NCI-H2196 treated with DMSO at 0.1 percent for 48 hours (cell line): ENCODE results near the gene MYBBP1A.
"Not testable (repeated sequence)": the region's sequence is repeated elsewhere in the genome, so short reads cannot be mapped to it uniquely, and the experiment has no call there.

Source experiments
- DNase-seq: peaks from one replicate; lab custom pipeline; 2025; ENCODE audit not compliant: unreplicated experiment; lab: John Stamatoyannopoulos, UW

MYBBP1A gene

GRCh38 chr17:4588898-4589625, 33.9 kb upstream of the MYBBP1A start:
- DNase-seq = no peak

- DNase-seq = no peak
Measured at GRCh38 chr17:4588391-4588790, 33.2 kb upstream of the MYBBP1A start.

- DNase-seq = no peak
Measured at GRCh38 chr17:4587803-4588202, 32.6 kb upstream of the MYBBP1A start.

DNA sequence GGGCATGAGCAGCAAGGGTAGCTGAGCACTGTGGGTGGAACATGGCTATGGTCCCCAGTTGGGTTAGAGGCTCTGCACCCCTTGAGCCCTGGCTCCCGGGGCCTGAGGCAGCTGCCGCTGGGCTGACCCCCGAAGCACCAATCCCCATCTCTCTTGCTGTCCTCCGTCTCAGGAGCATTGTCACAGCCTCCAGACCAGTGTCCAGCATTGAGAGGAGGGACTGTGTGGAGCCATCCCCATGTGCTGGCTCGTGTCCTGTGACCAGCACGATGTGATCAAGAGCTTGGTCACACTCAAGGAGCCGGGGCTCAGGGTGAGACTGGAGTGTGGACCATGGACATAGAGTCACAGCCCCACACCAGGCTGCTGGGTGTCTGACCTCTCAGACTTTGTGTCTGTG, 32.0 kb upstream of the MYBBP1A start:
- no peak for DNase-seq

GRCh38 chr17:4586043-4586442, 30.9 kb upstream of the MYBBP1A start:
- no peak for DNase-seq

- DNase-seq = no peak
Measured at GRCh38 chr17:4585638-4585994, 30.4 kb upstream of the MYBBP1A start.

DNA sequence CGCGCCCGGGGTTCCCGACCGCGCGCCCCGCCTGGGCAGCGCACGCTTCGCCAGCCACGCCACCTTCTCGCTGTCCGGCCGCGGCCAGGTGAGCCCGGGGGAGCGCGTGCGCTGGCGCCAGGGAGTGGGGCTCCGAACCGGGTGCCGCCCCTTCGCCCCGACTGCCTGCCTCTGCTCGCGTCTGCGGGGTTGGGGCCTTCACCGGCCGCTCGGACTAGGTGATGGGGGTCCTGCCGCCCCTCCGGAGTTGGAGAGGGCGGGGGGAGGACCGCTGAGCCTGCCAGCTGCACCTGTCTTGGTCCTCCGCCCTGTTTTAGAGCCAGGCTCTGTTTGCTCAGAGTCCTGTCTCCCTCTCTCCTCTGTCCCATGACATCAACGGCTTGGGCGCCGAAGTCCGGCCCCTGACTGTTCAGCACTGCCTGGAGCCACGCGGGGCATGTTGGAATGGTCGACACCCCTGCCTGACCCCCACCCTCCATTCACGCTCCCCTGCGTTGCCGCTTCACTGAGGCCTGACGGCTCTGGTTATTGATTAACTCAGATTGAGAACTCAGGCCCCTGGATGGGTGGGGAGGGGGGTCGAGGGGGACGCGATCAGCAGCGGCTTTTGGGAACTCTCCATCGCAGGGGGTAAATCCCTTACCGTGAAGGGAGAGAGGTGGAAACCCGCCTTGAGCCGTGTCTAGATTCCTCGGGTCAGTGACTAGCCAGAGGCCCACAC, 29.9 kb upstream of the MYBBP1A start:
- no peak for DNase-seq

DNA sequence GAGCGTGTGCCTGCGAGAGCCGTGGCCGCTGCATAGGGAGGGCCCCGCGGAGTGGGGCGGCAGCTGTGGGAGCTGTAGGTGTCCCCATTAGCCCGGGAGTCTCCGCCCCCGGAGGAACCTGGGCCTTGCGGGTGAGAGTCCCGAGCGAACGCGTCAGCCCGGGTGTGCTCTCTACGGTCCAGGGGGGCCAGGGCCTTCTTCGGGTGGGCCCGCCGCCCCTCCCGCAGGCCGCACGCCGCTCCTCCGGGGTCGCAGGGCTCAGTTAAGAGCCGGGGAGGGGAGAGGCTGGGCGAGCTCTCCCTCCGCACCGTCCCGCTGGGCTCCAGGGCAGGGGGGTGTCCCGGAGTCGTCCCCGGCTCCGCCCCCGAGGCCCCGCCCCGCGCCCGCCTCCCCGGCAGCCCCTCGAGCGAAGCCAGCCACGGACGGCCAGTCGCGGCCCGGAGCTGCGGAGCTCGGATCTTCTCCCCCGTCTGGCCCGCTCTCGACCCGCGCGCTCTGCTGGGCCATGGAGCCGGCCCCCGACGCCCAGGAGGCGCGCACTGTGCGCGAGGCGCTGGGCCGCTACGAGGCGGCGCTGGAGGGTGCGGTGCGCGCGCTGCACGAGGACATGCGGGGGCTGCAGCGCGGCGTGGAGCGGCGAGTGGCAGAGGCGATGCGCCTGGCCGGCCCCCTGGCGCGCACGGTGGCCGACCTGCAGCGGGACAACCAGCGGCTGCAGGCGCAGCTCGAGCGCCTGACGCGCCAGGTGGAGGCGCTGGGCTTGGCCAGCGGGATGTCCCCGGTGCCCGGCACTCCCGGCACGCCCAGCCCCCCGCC, 29.1 kb upstream of the MYBBP1A start, which contains the start of gene SMTNL2:
SMTNL2 (plus strand) TSS at position 429 of the 816 bp plus-strand sequence; CDS start at position 506, 77 bp downstream.
- no peak for DNase-seq

DNA sequence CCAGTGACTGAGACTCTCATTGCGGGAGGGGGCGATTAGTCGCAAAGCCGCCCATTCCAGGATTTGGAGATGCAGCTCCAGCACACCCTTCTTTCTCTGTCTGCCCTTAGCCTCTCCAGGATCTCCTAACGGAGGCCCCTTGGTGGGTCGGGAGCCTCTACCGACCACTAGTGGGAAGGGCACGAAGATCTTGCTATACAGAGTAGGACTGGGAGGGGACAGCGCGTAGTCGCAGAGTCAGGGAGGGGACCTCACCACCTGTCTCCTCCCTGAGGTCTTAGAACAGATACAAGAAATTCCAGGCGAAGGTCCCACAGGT, 28.6 kb upstream of the MYBBP1A start:
- no peak for DNase-seq

DNA sequence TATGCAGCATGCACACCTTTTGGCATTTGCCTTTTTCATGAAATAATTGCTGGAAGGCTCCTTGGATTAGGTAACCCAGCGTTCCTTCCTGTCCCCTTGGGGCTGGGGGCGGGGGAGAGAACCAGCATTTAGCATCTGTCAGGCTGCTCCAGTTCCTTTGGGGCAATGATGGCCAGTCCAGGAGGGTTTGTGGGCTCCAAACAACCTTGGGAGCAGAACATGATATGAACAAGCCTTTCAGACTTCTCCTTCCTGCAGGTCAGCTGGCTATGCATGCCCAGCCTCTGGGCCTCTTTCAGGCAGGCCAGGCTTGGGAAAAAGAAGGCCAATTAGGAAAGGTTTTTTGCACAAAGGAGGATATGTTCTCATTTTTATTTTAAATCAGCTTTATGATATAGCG, 28.0 kb upstream of the MYBBP1A start:
- DNase-seq = no peak

DNA sequence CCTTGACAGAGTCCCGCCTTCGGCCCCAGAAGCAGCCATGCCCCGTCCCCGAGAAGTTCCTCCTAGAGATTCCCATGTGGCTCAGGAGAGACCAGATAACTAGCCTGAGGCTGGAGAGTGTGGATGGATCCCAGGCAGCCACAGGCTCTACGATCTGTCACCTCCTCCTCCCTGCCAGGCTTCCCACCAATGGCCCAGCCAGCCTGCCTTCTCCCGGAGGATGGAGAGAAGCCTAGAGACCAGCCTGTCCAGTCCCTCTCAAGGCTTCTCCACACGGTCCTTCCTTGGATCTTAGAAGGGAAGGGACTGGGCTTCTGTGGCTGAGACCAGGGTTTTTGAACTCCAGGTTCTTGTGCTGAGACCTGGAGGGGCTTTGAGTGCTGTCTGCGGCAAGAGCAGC, 27.5 kb upstream of the MYBBP1A start:
- no peak for DNase-seq

- DNase-seq = no peak
Measured at GRCh38 chr17:4582101-4582501, 26.9 kb upstream of the MYBBP1A start.

DNA sequence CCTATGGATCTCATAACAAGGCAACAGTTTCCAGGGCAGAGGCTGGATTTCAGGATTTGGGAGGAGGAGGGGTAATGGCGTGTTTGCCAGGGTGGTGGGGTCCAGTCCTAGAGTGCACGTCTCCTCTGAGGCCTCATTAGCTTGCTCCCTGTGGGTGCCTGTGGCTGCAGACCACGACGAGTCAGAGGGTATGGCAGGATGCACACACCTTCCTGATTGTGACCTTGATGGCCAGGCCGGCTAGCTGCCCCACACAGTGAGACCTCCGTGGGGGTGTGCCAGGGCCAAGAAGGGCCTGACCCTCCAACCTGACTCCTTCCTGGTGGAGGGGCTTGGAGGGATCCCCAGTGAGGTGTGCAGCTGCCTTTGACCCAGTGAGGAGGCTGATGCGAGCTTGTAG, 25.1 kb upstream of the MYBBP1A start:
- DNase-seq = no peak

GRCh38 chr17:4579678-4580077, 24.5 kb upstream of the MYBBP1A start:
- DNase-seq = no peak

DNA sequence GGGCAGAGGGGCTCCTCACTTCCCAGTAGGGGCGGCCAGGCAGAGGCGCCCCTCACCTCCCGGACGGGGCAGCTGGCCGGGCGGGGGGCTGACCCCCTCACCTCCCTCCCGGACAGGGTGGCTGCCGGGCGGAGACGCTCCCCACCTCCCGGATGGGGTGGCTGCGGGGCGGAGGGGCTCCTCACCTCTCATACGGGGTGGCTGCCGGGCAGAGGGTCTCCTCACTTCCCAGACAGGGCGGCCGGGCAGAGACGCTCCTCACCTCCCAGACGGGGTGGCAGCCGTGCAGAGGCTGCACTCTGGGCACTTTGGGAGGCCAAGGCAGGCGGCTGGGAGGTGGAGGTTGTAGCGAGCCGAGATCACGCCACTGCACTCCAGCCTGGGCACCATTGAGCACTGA, 23.2 kb upstream of the MYBBP1A start:
- not testable (repeated sequence) for DNase-seq

DNA sequence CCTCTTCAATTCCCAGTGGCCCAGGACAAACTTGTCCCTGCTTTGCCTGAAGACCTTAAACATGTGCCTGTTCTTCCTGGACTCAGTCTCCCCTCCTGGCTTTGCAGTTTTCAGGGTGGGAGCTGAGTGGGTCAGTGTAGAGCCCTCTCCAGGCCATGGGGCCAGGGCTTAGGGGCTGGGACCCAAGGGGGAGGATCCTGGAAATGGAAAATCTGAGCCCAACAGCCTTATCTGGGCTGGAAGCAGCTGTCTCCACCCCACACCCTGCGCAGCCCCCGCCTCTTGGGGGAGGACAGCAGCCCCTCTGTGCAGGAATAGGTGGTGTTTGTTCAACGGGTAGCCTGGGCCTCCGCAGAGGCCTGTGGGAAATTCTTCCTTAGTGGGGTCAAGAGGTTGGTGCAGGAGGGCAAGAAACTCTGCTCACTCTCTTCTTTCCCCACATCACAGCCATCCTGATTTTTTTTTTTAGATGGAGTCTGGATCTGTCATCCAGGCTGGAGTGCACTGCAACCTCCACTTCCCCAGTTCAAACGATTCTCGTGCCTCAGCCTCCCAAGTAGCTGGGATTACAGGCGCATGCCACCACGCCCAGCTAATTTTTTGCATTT, 22.3 kb upstream of the MYBBP1A start:
- DNase-seq = no peak

GRCh38 chr17:4576729-4577322, 21.6 kb upstream of the MYBBP1A start:
- no peak for DNase-seq

DNA sequence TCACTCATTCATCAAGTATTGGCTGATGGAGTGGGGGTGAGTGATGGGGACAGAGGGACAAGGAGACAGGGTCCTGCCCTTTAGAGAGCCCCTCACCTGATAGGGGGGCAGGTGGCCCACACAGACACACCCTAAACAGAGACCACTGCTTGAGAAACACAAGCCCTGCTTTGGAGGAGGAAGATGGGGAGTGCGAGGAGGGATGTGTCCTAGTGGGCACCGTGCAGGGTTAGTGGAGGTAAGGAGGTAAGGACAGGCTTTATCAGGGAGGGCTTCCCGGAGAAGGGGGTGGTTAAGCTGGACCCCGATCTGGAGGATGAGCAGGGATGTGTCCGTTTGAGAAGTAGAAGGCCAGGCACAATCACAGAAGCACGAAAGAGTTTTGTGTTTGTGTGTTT, 21.0 kb upstream of the MYBBP1A start:
- DNase-seq = no peak

- no peak for DNase-seq
Measured at GRCh38 chr17:4574448-4575045, 19.4 kb upstream of the MYBBP1A start.

DNA sequence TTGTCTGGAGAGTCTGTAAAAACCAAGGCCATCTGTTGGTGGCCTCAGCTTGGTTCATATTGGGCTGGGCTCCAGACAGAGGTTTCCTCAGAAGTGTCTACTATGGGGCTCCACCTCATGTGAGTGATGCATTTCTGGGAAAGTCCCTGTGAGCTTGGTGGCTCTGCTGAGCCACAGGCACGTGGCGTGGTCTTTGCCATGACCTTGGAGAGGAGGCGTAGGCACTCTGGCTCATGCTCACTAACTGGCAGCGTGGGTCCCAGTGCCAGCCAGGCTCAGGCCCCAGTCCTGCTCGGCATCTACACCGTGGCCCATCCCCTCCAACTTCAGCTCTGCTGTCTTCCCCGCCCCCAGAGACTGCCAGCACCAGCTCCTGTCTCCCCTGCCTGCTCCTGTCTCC, 18.5 kb upstream of the MYBBP1A start:
- no peak for DNase-seq

GRCh38 chr17:4573115-4573514, 17.9 kb upstream of the MYBBP1A start:
- no peak for DNase-seq
